ENCODE data around the gene TMEM238L. TPM values are rescaled to one million over a fixed set of nuclear protein-coding genes. Genes with fewer than 3 reads are reported as not detected.

TMEM238L gene
- total RNA-seq, 1 experiment from 2014 or later, result 4.8 TPM

- DNase-seq (ENCODE audit: low spot score), result no peak
These were observed 2.0 kb upstream of the TMEM238L start for GRCh38 chr17:10805911-10806310.

GRCh38 chr17:10804546-10804945 lies 647 bp upstream of the TMEM238L start:
- DNase-seq (ENCODE audit: low spot score), result no peak

GRCh38 chr17:10803350-10803749 lies 549 bp downstream of the TMEM238L start:
- no peak for DNase-seq (ENCODE audit: low spot score)

- DNase-seq (ENCODE audit: low spot score), result peak; percentile 64
These were observed 1.2 kb downstream of the TMEM238L start for GRCh38 chr17:10802496-10803284.

- DNase-seq (ENCODE audit: low spot score), result peak; percentile 65
These were observed 4.5 kb downstream of the TMEM238L start for GRCh38 chr17:10799407-10799806.

- DNase-seq (ENCODE audit: low spot score), result no peak
These were observed 5.0 kb downstream of the TMEM238L start for GRCh38 chr17:10798910-10799309.

- peak; percentile 53 for DNase-seq (ENCODE audit: low spot score)
These were observed 5.6 kb downstream of the TMEM238L start for GRCh38 chr17:10798332-10798749.

GRCh38 chr17:10797476-10798328 lies 6.2 kb downstream of the TMEM238L start:
- no peak for DNase-seq (ENCODE audit: low spot score)

- no peak for DNase-seq (ENCODE audit: low spot score)
These were observed 10.1 kb downstream of the TMEM238L start for GRCh38 chr17:10793816-10794215.

- no peak for DNase-seq (ENCODE audit: low spot score)
These were observed 10.6 kb downstream of the TMEM238L start for GRCh38 chr17:10793256-10793655.

GRCh38 chr17:10792151-10792550 lies 11.7 kb downstream of the TMEM238L start:
- no peak for DNase-seq (ENCODE audit: low spot score)

GRCh38 chr17:10790491-10791401 lies 13.2 kb downstream of the TMEM238L start:
- no peak for DNase-seq (ENCODE audit: low spot score)

GRCh38 chr17:10789694-10790271 lies 14.1 kb downstream of the TMEM238L start:
- DNase-seq (ENCODE audit: low spot score), result no peak

GRCh38 chr17:10787306-10788045 lies 16.4 kb downstream of the TMEM238L start:
- DNase-seq (ENCODE audit: low spot score), result no peak

GRCh38 chr17:10785295-10785694 lies 18.6 kb downstream of the TMEM238L start:
- DNase-seq (ENCODE audit: low spot score), result no peak

- DNase-seq (ENCODE audit: low spot score), result peak; percentile 51
These were observed 24.3 kb downstream of the TMEM238L start for GRCh38 chr17:10779609-10780008.

GRCh38 chr17:10777890-10778289 lies 26.0 kb downstream of the TMEM238L start:
- DNase-seq (ENCODE audit: low spot score), result no peak

- no peak for DNase-seq (ENCODE audit: low spot score)
These were observed 26.6 kb downstream of the TMEM238L start for GRCh38 chr17:10777131-10777807.

- no peak for DNase-seq (ENCODE audit: low spot score)
These were observed 27.5 kb downstream of the TMEM238L start for GRCh38 chr17:10776381-10776780.
